CD4-positive, CD25-positive, alpha-beta regulatory T cell (primary cell): ENCODE measurements around the gene ITPR2. TPM values are rescaled to one million over a fixed set of nuclear protein-coding genes. Genes with fewer than 3 reads are reported as not detected.
A peak's percentile ranks its signal among the peaks of the same experiment; 100 is the strongest.
"Not testable (repeated sequence)": the region's sequence is repeated elsewhere in the genome, so short reads cannot be mapped to it uniquely, and the experiment has no call there.

Source experiments
- ATAC-seq, 2 donors: fragments of 150-1000 bp; cut with Tn5 transposase; one replicate each; pipeline ENCODE4 v1.10.0; 2021; ENCODE audit warnings: low read depth in 2 of 2, moderate number of reproducible peaks in 2 of 2, moderate library complexity in 1 of 2
- DNase-seq, 3 donors: peaks; one replicate each; pipeline versions ENCODE4 v3.0.0 to v3.0.0-alpha.2; 2012 to 2022; ENCODE audit warnings: mixed read lengths in 1 of 3
- H3K27ac ChIP-seq: one replicate; pipeline ENCODE4 v1.7.0; 2013; ENCODE audit warnings: mild to moderate bottlenecking, low read length; ENCODE audit not compliant: insufficient read depth, poor library complexity, severe bottlenecking
- H3K27me3 ChIP-seq: one replicate; pipeline ENCODE4 v1.7.0; 2013; ENCODE audit warnings: low read length; ENCODE audit not compliant: control insufficient read depth, insufficient read depth
- H3K36me3 ChIP-seq: one replicate; pipeline ENCODE4 v1.7.0; 2013; ENCODE audit warnings: mild to moderate bottlenecking, low read length, moderate library complexity; ENCODE audit not compliant: control insufficient read depth, insufficient read depth
- H3K4me1 ChIP-seq: 2 replicates; pipeline ENCODE4 v1.7.0; 2013; ENCODE audit warnings: mild to moderate bottlenecking, low read length; ENCODE audit not compliant: insufficient read depth, control insufficient read depth, poor library complexity, severe bottlenecking
- H3K4me3 ChIP-seq: one replicate; pipeline ENCODE4 v1.7.0; 2013; ENCODE audit warnings: low read depth, mild to moderate bottlenecking, low read length, moderate library complexity
- H3K9me3 ChIP-seq, 2 experiments: 1 replicate in 1 of 2; 2 replicates in 1 of 2; pipeline ENCODE4 v1.7.0; 2013; ENCODE audit warnings: low read length in 2 of 2, mild to moderate bottlenecking in 1 of 2, moderate library complexity in 1 of 2; ENCODE audit not compliant: control insufficient read depth in 2 of 2
- H3K27ac Mint-ChIP-seq, 3 donors: one replicate each; pipeline ENCODE4 v1.8.0; 2020 to 2022; ENCODE audit warnings: mild to moderate bottlenecking in 3 of 3, mixed read lengths in 3 of 3, moderate library complexity in 2 of 3
- H3K27me3 Mint-ChIP-seq: one replicate; pipeline ENCODE4 v1.8.0; 2022; ENCODE audit warnings: mild to moderate bottlenecking, mixed read lengths
- H3K36me3 Mint-ChIP-seq: one replicate; pipeline ENCODE4 v1.8.0; 2020; ENCODE audit warnings: mixed read lengths
- H3K4me1 Mint-ChIP-seq, 4 donors: one replicate each; pipeline ENCODE4 v1.8.0; 2020 to 2022; ENCODE audit warnings: mixed read lengths in 4 of 4, mild to moderate bottlenecking in 1 of 4
- H3K4me3 Mint-ChIP-seq, 4 donors: one replicate each; pipeline ENCODE4 v1.8.0; 2020 to 2022; ENCODE audit warnings: mild to moderate bottlenecking in 4 of 4, mixed read lengths in 4 of 4, moderate library complexity in 3 of 4
- H3K9me3 Mint-ChIP-seq, 7 donors: one replicate each; pipeline ENCODE4 v1.8.0; 2020 to 2022; ENCODE audit warnings: mixed read lengths in 7 of 7, mild to moderate bottlenecking in 3 of 7, moderate library complexity in 2 of 7
- polyA plus RNA-seq, 4 donors: library from polyadenylated mRNA; unstranded; fragments of 300-500 nt; fragmentation: Illumina TruSeq; gene quantifications; one replicate each; pipeline ENCODE4 v1.2.3, GENCODE V29; 2021
- total RNA-seq: library from RNA; stranded (reverse); gene quantifications from one replicate; pipeline ENCODE4 v1.2.3, GENCODE V29; 2022

Gene ITPR2
- total and polyA plus RNA-seq, 5 donors from 2014 or later = 9.9 to 54.1 (median 11.7) TPM

- Mint-ChIP-seq H3K27me3 (no peaks in the 10 kb centered on the region), H3K27ac (peak overlapping the region in 2 of 3 donors; percentile 3 to 69), H3K4me3 (no peak overlapping the region), H3K4me1 (no peaks in the 10 kb centered on the region), H3K9me3 (peaks cover 0 to 1% (median 0%) of the 10 kb centered on the region in 7 donors), H3K36me3 (peaks cover 50% of the 10 kb centered on the region)
- Histone ChIP-seq H3K27me3 (no peaks in the 10 kb centered on the region), H3K4me3 (no peak overlapping the region), H3K9me3 (no peaks in the 10 kb centered on the region), H3K27ac (no peak overlapping the region), H3K36me3 (peaks cover 10% of the 10 kb centered on the region), H3K4me1 (no peaks in the 10 kb centered on the region)
- no peak for ATAC-seq
- DNase-seq = no peak
Observed at GRCh38 chr12:26445909-26446308, 387.1 kb downstream of the ITPR2 start.

GRCh38 chr12:26443309-26443708, 389.7 kb downstream of the ITPR2 start:
- H3K4me1 ChIP-seq = no peaks in the 10 kb centered on the region
- Mint-ChIP-seq H3K4me1 (no peaks in the 10 kb centered on the region), H3K36me3 (peaks cover 56% of the 10 kb centered on the region), H3K27ac (no peak overlapping the region), H3K9me3 (no peaks in the 10 kb centered on the region), H3K4me3 (no peak overlapping the region), H3K27me3 (no peaks in the 10 kb centered on the region)
- H3K9me3 ChIP-seq = no peaks in the 10 kb centered on the region
- no peak overlapping the region for H3K4me3 ChIP-seq
- H3K27me3 ChIP-seq = no peaks in the 10 kb centered on the region
- no peak for DNase-seq
- no peak for ATAC-seq
- H3K27ac ChIP-seq = no peak overlapping the region
- H3K36me3 ChIP-seq = peaks cover 19% of the 10 kb centered on the region

GRCh38 chr12:26441434-26441833, 391.6 kb downstream of the ITPR2 start:
- H3K4me1 Mint-ChIP-seq = no peaks in the 10 kb centered on the region
- peak overlapping the region in 1 of 3 donors; percentile 43 for H3K27ac Mint-ChIP-seq
- Histone ChIP-seq H3K36me3 (peaks cover 19% of the 10 kb centered on the region), H3K4me1 (no peaks in the 10 kb centered on the region), H3K9me3 (no peaks in the 10 kb centered on the region), H3K27ac (no peak overlapping the region), H3K27me3 (no peaks in the 10 kb centered on the region), H3K4me3 (no peak overlapping the region)
- no peaks in the 10 kb centered on the region for H3K9me3 Mint-ChIP-seq
- H3K4me3 Mint-ChIP-seq = no peak overlapping the region
- peaks cover 61% of the 10 kb centered on the region for H3K36me3 Mint-ChIP-seq
- no peaks in the 10 kb centered on the region for H3K27me3 Mint-ChIP-seq
- DNase-seq (no peak), ATAC-seq (no peak)

- DNase-seq (no peak), ATAC-seq (no peak)
- H3K36me3 ChIP-seq = peaks cover 10% of the 10 kb centered on the region
- no peak overlapping the region for H3K4me3 ChIP-seq
- no peaks in the 10 kb centered on the region for H3K9me3 ChIP-seq
- Mint-ChIP-seq H3K4me1 (no peaks in the 10 kb centered on the region), H3K4me3 (no peak overlapping the region), H3K27me3 (no peaks in the 10 kb centered on the region), H3K9me3 (peaks cover 0 to 2% (median 0%) of the 10 kb centered on the region in 7 donors), H3K27ac (no peak overlapping the region), H3K36me3 (peaks cover 26% of the 10 kb centered on the region)
- no peaks in the 10 kb centered on the region for H3K4me1 ChIP-seq
- H3K27ac ChIP-seq = no peak overlapping the region
- no peaks in the 10 kb centered on the region for H3K27me3 ChIP-seq
Observed at GRCh38 chr12:26435069-26435404, 398.0 kb downstream of the ITPR2 start.

GRCh38 chr12:26434299-26435068, 398.5 kb downstream of the ITPR2 start:
- no peaks in the 10 kb centered on the region for H3K27me3 Mint-ChIP-seq

GRCh38 chr12:26433701-26434100, 399.3 kb downstream of the ITPR2 start:
- not testable (repeated sequence) for H3K9me3 Mint-ChIP-seq, H3K27ac Mint-ChIP-seq, H3K27me3 Mint-ChIP-seq, H3K4me3 ChIP-seq, H3K4me1 Mint-ChIP-seq, H3K36me3 ChIP-seq, H3K9me3 ChIP-seq, DNase-seq, H3K27me3 ChIP-seq, H3K27ac ChIP-seq, ATAC-seq, H3K4me3 Mint-ChIP-seq, H3K4me1 ChIP-seq
- H3K36me3 Mint-ChIP-seq = peaks cover 28% of the 10 kb centered on the region

More at GRCh38 chr12:26434299-26435068, 398.5 kb downstream of the ITPR2 start:
- Mint-ChIP-seq H3K36me3 (peaks cover 27% of the 10 kb centered on the region), H3K4me1 (no peaks in the 10 kb centered on the region), H3K27ac (no peak overlapping the region), H3K9me3 (peaks cover 0 to 2% (median 0%) of the 10 kb centered on the region in 7 donors), H3K4me3 (no peak overlapping the region)
- Histone ChIP-seq H3K27ac (no peak overlapping the region), H3K36me3 (peaks cover 9% of the 10 kb centered on the region), H3K27me3 (no peaks in the 10 kb centered on the region), H3K4me1 (no peaks in the 10 kb centered on the region), H3K4me3 (no peak overlapping the region), H3K9me3 (no peaks in the 10 kb centered on the region)
- ATAC-seq (no peak), DNase-seq (peak in 1 of 3 donors; percentile 48)

GRCh38 chr12:26431211-26431610, 401.8 kb downstream of the ITPR2 start:
- H3K9me3 Mint-ChIP-seq = peaks cover 0 to 2% (median 0%) of the 10 kb centered on the region in 7 donors
- H3K4me3 Mint-ChIP-seq = no peak overlapping the region
- Histone ChIP-seq H3K4me1 (no peaks in the 10 kb centered on the region), H3K27me3 (no peaks in the 10 kb centered on the region), H3K27ac (no peak overlapping the region), H3K9me3 (no peaks in the 10 kb centered on the region), H3K4me3 (no peak overlapping the region), H3K36me3 (peaks cover 2% of the 10 kb centered on the region)
- no peaks in the 10 kb centered on the region for H3K4me1 Mint-ChIP-seq
- peak overlapping the region in 1 of 3 donors; percentile 14 for H3K27ac Mint-ChIP-seq
- peaks cover 30% of the 10 kb centered on the region for H3K36me3 Mint-ChIP-seq
- no peak for ATAC-seq
- no peak for DNase-seq
- H3K27me3 Mint-ChIP-seq = no peaks in the 10 kb centered on the region

GRCh38 chr12:26430596-26430995, 402.4 kb downstream of the ITPR2 start:
- not testable (repeated sequence) for H3K27me3 ChIP-seq, DNase-seq, H3K36me3 ChIP-seq, H3K4me3 ChIP-seq, H3K27me3 Mint-ChIP-seq, H3K27ac Mint-ChIP-seq, H3K9me3 ChIP-seq, H3K27ac ChIP-seq, H3K4me1 Mint-ChIP-seq, H3K4me1 ChIP-seq, ATAC-seq, H3K9me3 Mint-ChIP-seq, H3K4me3 Mint-ChIP-seq
- peaks cover 36% of the 10 kb centered on the region for H3K36me3 Mint-ChIP-seq
